Mucosa of rectum (tissue), 2 donors: ENCODE results near the gene FAM181A.

Experiments
- H3K27ac ChIP-seq, 2 donors: one replicate each; pipeline ENCODE4 v1.7.0; 2013; ENCODE audit warnings: inconsistent platforms in 2 of 2, low read depth in 2 of 2, low read length in 2 of 2
- H3K27me3 ChIP-seq, 2 donors: one replicate each; pipeline ENCODE4 v1.7.0; 2013; ENCODE audit warnings: low read length in 2 of 2; ENCODE audit not compliant: control insufficient read depth in 2 of 2, insufficient read depth in 2 of 2
- H3K36me3 ChIP-seq, 2 donors: one replicate each; pipeline ENCODE4 v1.7.0; 2013; ENCODE audit warnings: low read length in 2 of 2; ENCODE audit not compliant: control insufficient read depth in 2 of 2, insufficient read depth in 2 of 2
- H3K4me1 ChIP-seq, 2 donors: one replicate each; pipeline ENCODE4 v1.7.0; 2013; ENCODE audit warnings: low read length in 2 of 2, mild to moderate bottlenecking in 1 of 2; ENCODE audit not compliant: control insufficient read depth in 2 of 2, insufficient read depth in 2 of 2
- H3K4me3 ChIP-seq, 2 donors: one replicate each; pipeline ENCODE4 v1.7.0; 2013; ENCODE audit warnings: low read length in 2 of 2
- H3K9ac ChIP-seq, 2 donors: one replicate each; pipeline ENCODE4 v1.7.0; 2013; ENCODE audit warnings: low read length in 2 of 2, low read depth in 1 of 2, mild to moderate bottlenecking in 1 of 2
- H3K9me3 ChIP-seq, 2 donors: one replicate each; pipeline ENCODE4 v1.7.0; 2013; ENCODE audit warnings: low read length in 2 of 2; ENCODE audit not compliant: control insufficient read depth in 2 of 2
- donor health status: healthy.
- donor health status: Normal muscosa, but diverticular disease.

The FAM181A gene

GRCh38 chr14:93961620-93962019 lies 34.5 kb downstream of the FAM181A start:
- Histone ChIP-seq H3K4me1 (peaks cover 16 to 40% of the 10 kb centered on the region in 2 donors), H3K9ac (no peak overlapping the region), H3K27ac (peak overlapping the region in 1 of 2 donors; percentile 52)

GRCh38 chr14:93962701-93963601 lies 35.8 kb downstream of the FAM181A start:
- no peaks in the 10 kb centered on the region for H3K9me3 ChIP-seq
- H3K27ac ChIP-seq: peak overlapping the region; percentile 69 to 75
- H3K4me3 ChIP-seq: no peak overlapping the region
- no peak overlapping the region for H3K9ac ChIP-seq
- H3K27me3 ChIP-seq: no peaks in the 10 kb centered on the region
- peaks cover 9 to 41% of the 10 kb centered on the region in 2 donors for H3K4me1 ChIP-seq
- H3K36me3 ChIP-seq: no peaks in the 10 kb centered on the region

More at GRCh38 chr14:93961620-93962019, 34.5 kb downstream of the FAM181A start:
- H3K36me3 ChIP-seq: no peaks in the 10 kb centered on the region
- H3K27me3 ChIP-seq: no peaks in the 10 kb centered on the region
- H3K4me3 ChIP-seq: no peak overlapping the region
- no peaks in the 10 kb centered on the region for H3K9me3 ChIP-seq

GRCh38 chr14:93963692-93964091 lies 36.5 kb downstream of the FAM181A start:
- no peaks in the 10 kb centered on the region for H3K27me3 ChIP-seq
- H3K4me3 ChIP-seq: no peak overlapping the region
- H3K27ac ChIP-seq: peak overlapping the region; percentile 2 to 75
- peaks cover 7 to 40% of the 10 kb centered on the region in 2 donors for H3K4me1 ChIP-seq
- no peaks in the 10 kb centered on the region for H3K36me3 ChIP-seq
- no peak overlapping the region for H3K9ac ChIP-seq
- H3K9me3 ChIP-seq: no peaks in the 10 kb centered on the region

- H3K9me3 ChIP-seq: no peaks in the 10 kb centered on the region
- H3K4me1 ChIP-seq: peaks cover 3 to 37% of the 10 kb centered on the region in 2 donors
- H3K4me3 ChIP-seq: no peak overlapping the region
- no peaks in the 10 kb centered on the region for H3K36me3 ChIP-seq
- no peak overlapping the region for H3K9ac ChIP-seq
- no peaks in the 10 kb centered on the region for H3K27me3 ChIP-seq
- H3K27ac ChIP-seq: peak overlapping the region; percentile 2 to 75
Measured at GRCh38 chr14:93964281-93964680, 37.1 kb downstream of the FAM181A start.

- H3K36me3 ChIP-seq: no peaks in the 10 kb centered on the region
- H3K27me3 ChIP-seq: no peaks in the 10 kb centered on the region
- no peak overlapping the region for H3K4me3 ChIP-seq
- no peaks in the 10 kb centered on the region for H3K9me3 ChIP-seq
- peaks cover 0 to 41% of the 10 kb centered on the region in 2 donors for H3K4me1 ChIP-seq
- no peak overlapping the region for H3K9ac ChIP-seq
- H3K27ac ChIP-seq: no peak overlapping the region
Measured at GRCh38 chr14:93964820-93965286, 37.7 kb downstream of the FAM181A start.

GRCh38 chr14:93965287-93965821 lies 38.2 kb downstream of the FAM181A start:
- Histone ChIP-seq H3K27ac (no peak overlapping the region), H3K36me3 (no peaks in the 10 kb centered on the region), H3K4me3 (no peak overlapping the region), H3K9me3 (no peaks in the 10 kb centered on the region), H3K4me1 (peaks cover 3 to 41% of the 10 kb centered on the region in 2 donors), H3K9ac (no peak overlapping the region), H3K27me3 (no peaks in the 10 kb centered on the region)

- no peaks in the 10 kb centered on the region for H3K36me3 ChIP-seq
- no peak overlapping the region for H3K27ac ChIP-seq
- peaks cover 6 to 46% of the 10 kb centered on the region in 2 donors for H3K4me1 ChIP-seq
- H3K27me3 ChIP-seq: no peaks in the 10 kb centered on the region
- H3K9ac ChIP-seq: no peak overlapping the region
- no peaks in the 10 kb centered on the region for H3K9me3 ChIP-seq
- no peak overlapping the region for H3K4me3 ChIP-seq
Measured at GRCh38 chr14:93965946-93966474, 38.9 kb downstream of the FAM181A start.

- peak overlapping the region in 1 of 2 donors; percentile 5 for H3K4me3 ChIP-seq
- no peak overlapping the region for H3K9ac ChIP-seq
- peak overlapping the region in 1 of 2 donors; percentile 43 for H3K27ac ChIP-seq
- H3K9me3 ChIP-seq: no peaks in the 10 kb centered on the region
- peaks cover 11 to 49% of the 10 kb centered on the region in 2 donors for H3K4me1 ChIP-seq
- H3K36me3 ChIP-seq: no peaks in the 10 kb centered on the region
- no peaks in the 10 kb centered on the region for H3K27me3 ChIP-seq
Measured at GRCh38 chr14:93967637-93968250, 40.6 kb downstream of the FAM181A start.

GRCh38 chr14:93969082-93969828 lies 42.1 kb downstream of the FAM181A start:
- no peak overlapping the region for H3K4me3 ChIP-seq
- no peak overlapping the region for H3K9ac ChIP-seq
- H3K4me1 ChIP-seq: peaks cover 11 to 43% of the 10 kb centered on the region in 2 donors
- peak overlapping the region in 1 of 2 donors; percentile 74 for H3K27ac ChIP-seq
- no peaks in the 10 kb centered on the region for H3K27me3 ChIP-seq
- H3K36me3 ChIP-seq: no peaks in the 10 kb centered on the region
- H3K9me3 ChIP-seq: no peaks in the 10 kb centered on the region
